ENCODE measurements around the gene ALG10B. TPM values are rescaled to one million over a fixed set of nuclear protein-coding genes. Genes with fewer than 3 reads are reported as not detected.

ALG10B gene
- total and polyA plus RNA-seq, 2 donors (not counting 3 experiments of a cell fraction or from before 2014, with no cell fraction given), result 8.0 to 9.0 TPM

GRCh38 chr12:38373784-38374183, 57.2 kb downstream of the ALG10B start:
- Histone ChIP-seq H3K27me3 (ENCODE audit: control insufficient read depth in 2 of 2, insufficient read depth in 2 of 2, low read length in 2 of 2) (no peaks in the 10 kb centered on the region), H3K4me3 (replicated peaks in 1 of 3; ENCODE audit: insufficient read depth in 1 of 3, low read depth in 1 of 3, low read length in 3 of 3) (no peak overlapping the region), H3K9me3 (replicated peaks; ENCODE audit: control insufficient read depth, insufficient read depth, low read length) (no peaks in the 10 kb centered on the region), H4K20me1 (replicated peaks; ENCODE audit: control insufficient read depth, extremely low read depth, insufficient read depth, low read length) (no peaks in the 10 kb centered on the region), H2AFZ (ENCODE audit: low read depth, low read length) (no peak overlapping the region), H3K79me2 (ENCODE audit: control insufficient read depth, insufficient read depth, low read length) (no peaks in the 10 kb centered on the region), H3K4me1 (ENCODE audit: control insufficient read depth, extremely low read depth, insufficient read depth, low read length) (no peaks in the 10 kb centered on the region), H3K9me1 (replicated peaks; ENCODE audit: control insufficient read depth, extremely low read depth, insufficient read depth, low read length) (no peaks in the 10 kb centered on the region), H3K4me2 (ENCODE audit: insufficient read depth, low read length) (no peak overlapping the region), H3K9ac (replicated peaks; ENCODE audit: extremely low read depth, insufficient read depth, low read length) (no peak overlapping the region), H3K36me3 (ENCODE audit: control insufficient read depth in 2 of 2, extremely low read depth in 1 of 2, insufficient read depth in 2 of 2, low read length in 2 of 2) (no peaks in the 10 kb centered on the region), H3K27ac (ENCODE audit: insufficient read depth, low read depth, low read length) (no peak overlapping the region)
- TF ChIP-seq POLR2A (IDR thresholded peaks at IDR 0.05; ENCODE audit: low read depth, low read length) (no peak), POLR2AphosphoS5 (IDR thresholded peaks at IDR 0.05; ENCODE audit: insufficient read depth, low read depth, low read length) (no peak), JUN (IDR thresholded peaks at IDR 0.05; ENCODE audit: borderline replicate concordance, insufficient read depth, insufficient read length, low read depth) (no peak), CTCF (IDR thresholded peaks at IDR 0.05; ENCODE audit: extremely low read depth in 1 of 2, insufficient read depth in 1 of 2, low read depth in 1 of 2, low read length in 2 of 2) (no peak), GATA2 (IDR thresholded peaks at IDR 0.05; ENCODE audit: insufficient read depth, insufficient read length, low read depth, low read length) (no peak), MYC (IDR thresholded peaks at IDR 0.05; ENCODE audit: low read depth, low read length) (no peak), EZH2 (IDR thresholded peaks at IDR 0.05; ENCODE audit: borderline replicate concordance, low read depth, low read length, severe bottlenecking) (no peak), MAX (IDR thresholded peaks at IDR 0.05; ENCODE audit: insufficient read depth, insufficient read length) (no peak), FOS (IDR thresholded peaks at IDR 0.05; ENCODE audit: borderline replicate concordance, insufficient read depth, low read length) (no peak)
- BruUV-seq (replicated peaks), result no TSS peak
- CTCF ChIA-PET, result no interaction called here
- FAIRE-seq (no peak), DNase-seq (ENCODE audit: low read depth, low spot score) (no peak)
- dilution Hi-C loops (cut with MboI; ENCODE audit: extremely low pct_ligation_motif_present, low sequenced_read_pairs) (no loop called here), intact Hi-C loops (cut with micrococcal nuclease) (no loop called here)
- POLR2A ChIA-PET, result no interaction called here
